ENCODE data around the gene PLCL2.

The PLCL2 gene

GRCh38 chr3:16860234-16860633 lies 24.5 kb upstream of the PLCL2 start:
- Histone ChIP-seq H3K9me3 (ENCODE audit: insufficient read depth, low read depth, low read length) (no peaks in the 10 kb centered on the region), H3K36me3 (ENCODE audit: control insufficient read depth in 1 of 2, insufficient read depth in 2 of 2, low read length in 2 of 2) (no peaks in the 10 kb centered on the region), H3K79me2 (ENCODE audit: control insufficient read depth, insufficient read depth, low read length, poor library complexity) (no peaks in the 10 kb centered on the region), H4K8ac (ENCODE audit: low read depth, low read length) (no peak overlapping the region), H2AFZ (ENCODE audit: insufficient read depth, low read length, poor library complexity) (no peak overlapping the region), H3K79me1 (ENCODE audit: low read length) (no peaks in the 10 kb centered on the region), H3K27me3 (ENCODE audit: insufficient read depth, low read length) (no peaks in the 10 kb centered on the region), H2BK120ac (ENCODE audit: insufficient read depth, low read length, poor library complexity) (no peak overlapping the region), H3K4ac (ENCODE audit: low read depth, low read length) (no peak overlapping the region), H3K23ac (ENCODE audit: low read length) (no peak overlapping the region), H3K9ac (ENCODE audit: low read length) (no peak overlapping the region), H2BK12ac (ENCODE audit: low read length) (no peak overlapping the region), H2BK5ac (ENCODE audit: low read depth, low read length, poor library complexity) (no peak overlapping the region), H2AK5ac (ENCODE audit: low read length) (no peak overlapping the region), H4K91ac (ENCODE audit: low read depth, low read length) (no peak overlapping the region), H3K27ac (ENCODE audit: low read depth, low read length) (no peak overlapping the region), H3K4me2 (ENCODE audit: low read length) (no peak overlapping the region), H3K18ac (ENCODE audit: low read length) (no peak overlapping the region), H3K4me1 (ENCODE audit: control insufficient read depth in 1 of 2, insufficient read depth in 2 of 2, low read length in 2 of 2) (no peaks in the 10 kb centered on the region), H3K4me3 (ENCODE audit: low read depth, low read length) (no peak overlapping the region), H3K14ac (ENCODE audit: low read length) (no peak overlapping the region), H4K12ac (ENCODE audit: low read depth, low read length) (no peak overlapping the region)
- DNase-seq: no peak
- WGBS (ENCODE audit: extremely low coverage, insufficient coverage, insufficient read length): no CpG with 5 or more reads among the region's 3 CpGs

GRCh38 chr3:16861432-16861831 lies 23.3 kb upstream of the PLCL2 start:
- Histone ChIP-seq H3K14ac (ENCODE audit: low read length) (no peak overlapping the region), H3K4me2 (ENCODE audit: low read length) (no peak overlapping the region), H2AK5ac (ENCODE audit: low read length) (no peak overlapping the region), H3K9me3 (ENCODE audit: insufficient read depth, low read depth, low read length) (no peaks in the 10 kb centered on the region), H2BK5ac (ENCODE audit: low read depth, low read length, poor library complexity) (no peak overlapping the region), H2BK120ac (ENCODE audit: insufficient read depth, low read length, poor library complexity) (no peak overlapping the region), H4K12ac (ENCODE audit: low read depth, low read length) (no peak overlapping the region), H4K91ac (ENCODE audit: low read depth, low read length) (no peak overlapping the region), H3K9ac (ENCODE audit: low read length) (no peak overlapping the region), H3K18ac (ENCODE audit: low read length) (no peak overlapping the region), H3K4me3 (ENCODE audit: low read depth, low read length) (no peak overlapping the region), H3K27ac (ENCODE audit: low read depth, low read length) (no peak overlapping the region), H3K36me3 (ENCODE audit: control insufficient read depth in 1 of 2, insufficient read depth in 2 of 2, low read length in 2 of 2) (no peaks in the 10 kb centered on the region), H2AFZ (ENCODE audit: insufficient read depth, low read length, poor library complexity) (no peak overlapping the region), H3K4ac (ENCODE audit: low read depth, low read length) (no peak overlapping the region), H2BK12ac (ENCODE audit: low read length) (no peak overlapping the region), H3K27me3 (ENCODE audit: insufficient read depth, low read length) (no peaks in the 10 kb centered on the region), H3K79me1 (ENCODE audit: low read length) (no peaks in the 10 kb centered on the region), H3K23ac (ENCODE audit: low read length) (no peak overlapping the region), H4K8ac (ENCODE audit: low read depth, low read length) (no peak overlapping the region), H3K79me2 (ENCODE audit: control insufficient read depth, insufficient read depth, low read length, poor library complexity) (no peaks in the 10 kb centered on the region), H3K4me1 (ENCODE audit: control insufficient read depth in 1 of 2, insufficient read depth in 2 of 2, low read length in 2 of 2) (no peaks in the 10 kb centered on the region)
- WGBS (ENCODE audit: extremely low coverage, insufficient coverage, insufficient read length): no CpG with 5 or more reads among the region's 2 CpGs
- no peak for DNase-seq

- WGBS (ENCODE audit: extremely low coverage, insufficient coverage, insufficient read length): no CpG with 5 or more reads among the region's 5 CpGs
Observed at GRCh38 chr3:16864610-16865313, 20.0 kb upstream of the PLCL2 start.

GRCh38 chr3:16865335-16865734 lies 19.4 kb upstream of the PLCL2 start:
- WGBS (ENCODE audit: extremely low coverage, insufficient coverage, insufficient read length): no CpG with 5 or more reads among the region's 1 CpG
- Histone ChIP-seq H3K4ac (ENCODE audit: low read depth, low read length) (no peak overlapping the region), H3K9me3 (ENCODE audit: insufficient read depth, low read depth, low read length) (no peaks in the 10 kb centered on the region)

More at GRCh38 chr3:16864610-16865313, 20.0 kb upstream of the PLCL2 start:
- Histone ChIP-seq H3K23ac (ENCODE audit: low read length) (no peak overlapping the region), H2BK12ac (ENCODE audit: low read length) (no peak overlapping the region), H3K27ac (ENCODE audit: low read depth, low read length) (no peak overlapping the region), H2AFZ (ENCODE audit: insufficient read depth, low read length, poor library complexity) (no peak overlapping the region), H2BK5ac (ENCODE audit: low read depth, low read length, poor library complexity) (no peak overlapping the region), H2BK120ac (ENCODE audit: insufficient read depth, low read length, poor library complexity) (no peak overlapping the region), H3K36me3 (ENCODE audit: control insufficient read depth in 1 of 2, insufficient read depth in 2 of 2, low read length in 2 of 2) (no peaks in the 10 kb centered on the region), H3K18ac (ENCODE audit: low read length) (no peak overlapping the region), H3K4me2 (ENCODE audit: low read length) (no peak overlapping the region), H4K12ac (ENCODE audit: low read depth, low read length) (no peak overlapping the region), H3K4ac (ENCODE audit: low read depth, low read length) (no peak overlapping the region), H4K91ac (ENCODE audit: low read depth, low read length) (no peak overlapping the region), H3K9me3 (ENCODE audit: insufficient read depth, low read depth, low read length) (no peaks in the 10 kb centered on the region), H3K27me3 (ENCODE audit: insufficient read depth, low read length) (no peaks in the 10 kb centered on the region), H3K14ac (ENCODE audit: low read length) (no peak overlapping the region), H3K9ac (ENCODE audit: low read length) (no peak overlapping the region), H2AK5ac (ENCODE audit: low read length) (no peak overlapping the region), H3K79me1 (ENCODE audit: low read length) (no peaks in the 10 kb centered on the region), H4K8ac (ENCODE audit: low read depth, low read length) (no peak overlapping the region), H3K79me2 (ENCODE audit: control insufficient read depth, insufficient read depth, low read length, poor library complexity) (no peaks in the 10 kb centered on the region), H3K4me1 (ENCODE audit: control insufficient read depth in 1 of 2, insufficient read depth in 2 of 2, low read length in 2 of 2) (no peaks in the 10 kb centered on the region), H3K4me3 (ENCODE audit: low read depth, low read length) (no peak overlapping the region)
- DNase-seq: no peak

More at GRCh38 chr3:16865335-16865734, 19.4 kb upstream of the PLCL2 start:
- no peaks in the 10 kb centered on the region for H3K79me1 ChIP-seq (ENCODE audit: low read length)
- no peak overlapping the region for H3K4me2 ChIP-seq (ENCODE audit: low read length)
- no peaks in the 10 kb centered on the region for H3K27me3 ChIP-seq (ENCODE audit: insufficient read depth, low read length)
- no peak overlapping the region for H2BK5ac ChIP-seq (ENCODE audit: low read depth, low read length, poor library complexity)
- no peak overlapping the region for H2AK5ac ChIP-seq (ENCODE audit: low read length)
- no peak overlapping the region for H3K27ac ChIP-seq (ENCODE audit: low read depth, low read length)
- no peak overlapping the region for H4K12ac ChIP-seq (ENCODE audit: low read depth, low read length)
- H3K23ac ChIP-seq (ENCODE audit: low read length): no peak overlapping the region
- H3K18ac ChIP-seq (ENCODE audit: low read length): no peak overlapping the region
- no peaks in the 10 kb centered on the region for H3K4me1 ChIP-seq (ENCODE audit: control insufficient read depth in 1 of 2, insufficient read depth in 2 of 2, low read length in 2 of 2)
- H3K4me3 ChIP-seq (ENCODE audit: low read depth, low read length): no peak overlapping the region
- H4K8ac ChIP-seq (ENCODE audit: low read depth, low read length): no peak overlapping the region
- no peak for DNase-seq
- no peak overlapping the region for H2AFZ ChIP-seq (ENCODE audit: insufficient read depth, low read length, poor library complexity)
- H3K9ac ChIP-seq (ENCODE audit: low read length): no peak overlapping the region
- H2BK12ac ChIP-seq (ENCODE audit: low read length): no peak overlapping the region
- no peak overlapping the region for H4K91ac ChIP-seq (ENCODE audit: low read depth, low read length)
- H3K36me3 ChIP-seq (ENCODE audit: control insufficient read depth in 1 of 2, insufficient read depth in 2 of 2, low read length in 2 of 2): no peaks in the 10 kb centered on the region
- H3K14ac ChIP-seq (ENCODE audit: low read length): no peak overlapping the region
- no peak overlapping the region for H2BK120ac ChIP-seq (ENCODE audit: insufficient read depth, low read length, poor library complexity)
- no peaks in the 10 kb centered on the region for H3K79me2 ChIP-seq (ENCODE audit: control insufficient read depth, insufficient read depth, low read length, poor library complexity)
